HEK293T (cell line): ENCODE measurements around the gene PTPRG.

Source experiments
- HDGF ChIP-seq: fragments of 450-650 bp; IDR thresholded peaks from 2 replicates; pipeline ENCODE4 v1.6.1; 2017; ENCODE audit warnings: antibody characterized with exemption, borderline replicate concordance
- L3MBTL2 ChIP-seq: fragments of 450-650 bp; conservative IDR thresholded peaks from 2 replicates; pipeline ENCODE4 v1.6.1; 2016; ENCODE audit warnings: mild to moderate bottlenecking
- SP1 ChIP-seq: fragments of 450-650 bp; IDR thresholded peaks from 2 replicates; pipeline ENCODE4 v1.6.1; 2017
- TARDBP ChIP-seq: fragments of 450-650 bp; IDR thresholded peaks from 2 replicates; pipeline ENCODE4 v1.6.1; 2016
- TF ChIP-seq, protein P1 (sequence below): fragments of 450-650 bp; IDR thresholded peaks from 2 replicates; pipeline ENCODE4 v1.6.1; 2016

- no peak for TF ChIP-seq SP1
- TF ChIP-seq, protein P1, sequence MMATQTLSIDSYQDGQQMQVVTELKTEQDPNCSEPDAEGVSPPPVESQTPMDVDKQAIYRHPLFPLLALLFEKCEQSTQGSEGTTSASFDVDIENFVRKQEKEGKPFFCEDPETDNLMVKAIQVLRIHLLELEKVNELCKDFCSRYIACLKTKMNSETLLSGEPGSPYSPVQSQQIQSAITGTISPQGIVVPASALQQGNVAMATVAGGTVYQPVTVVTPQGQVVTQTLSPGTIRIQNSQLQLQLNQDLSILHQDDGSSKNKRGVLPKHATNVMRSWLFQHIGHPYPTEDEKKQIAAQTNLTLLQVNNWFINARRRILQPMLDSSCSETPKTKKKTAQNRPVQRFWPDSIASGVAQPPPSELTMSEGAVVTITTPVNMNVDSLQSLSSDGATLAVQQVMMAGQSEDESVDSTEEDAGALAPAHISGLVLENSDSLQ = no peak
- TF ChIP-seq HDGF = no peak
- TF ChIP-seq TARDBP = no peak
- no peak for TF ChIP-seq L3MBTL2
Observed at GRCh38 chr3:61733876-61734275, 172.5 kb downstream of the PTPRG start.
